Transverse colon (tissue), 3 donors: Measurements from ENCODE around the gene ATP1A4.

Source experiments
- EP300 ChIP-seq: sonication (generic); formaldehyde crosslinking; IDR thresholded peaks from one replicate; pipeline ENCODE4 v1.6.1; 2017; ENCODE audit warnings: antibody characterized with exemption, low read depth
- POLR2A ChIP-seq: fragments of 450-650 bp; IDR thresholded peaks from one replicate; pipeline ENCODE4 v1.6.1; 2016; ENCODE audit warnings: antibody characterized with exemption, mild to moderate bottlenecking, moderate library complexity
- TF ChIP-seq, protein P1 (sequence below), 5 experiments: fragments of 200-600 bp in 3 of 5; fragments of 450-650 bp in 2 of 5; sonication (generic) in 3 of 5; IDR thresholded peaks; 1 replicate in 2 of 5; 2 replicates in 3 of 5; pipeline ENCODE4 v1.5.1; 2016 to 2017; ENCODE audit warnings: antibody characterized with exemption in 5 of 5, inconsistent platforms in 3 of 5, mild to moderate bottlenecking in 2 of 5, moderate library complexity in 1 of 5

GRCh38 chr1:160194737-160195059 is 43.3 kb downstream of the ATP1A4 start:
- TF ChIP-seq, protein P1, sequence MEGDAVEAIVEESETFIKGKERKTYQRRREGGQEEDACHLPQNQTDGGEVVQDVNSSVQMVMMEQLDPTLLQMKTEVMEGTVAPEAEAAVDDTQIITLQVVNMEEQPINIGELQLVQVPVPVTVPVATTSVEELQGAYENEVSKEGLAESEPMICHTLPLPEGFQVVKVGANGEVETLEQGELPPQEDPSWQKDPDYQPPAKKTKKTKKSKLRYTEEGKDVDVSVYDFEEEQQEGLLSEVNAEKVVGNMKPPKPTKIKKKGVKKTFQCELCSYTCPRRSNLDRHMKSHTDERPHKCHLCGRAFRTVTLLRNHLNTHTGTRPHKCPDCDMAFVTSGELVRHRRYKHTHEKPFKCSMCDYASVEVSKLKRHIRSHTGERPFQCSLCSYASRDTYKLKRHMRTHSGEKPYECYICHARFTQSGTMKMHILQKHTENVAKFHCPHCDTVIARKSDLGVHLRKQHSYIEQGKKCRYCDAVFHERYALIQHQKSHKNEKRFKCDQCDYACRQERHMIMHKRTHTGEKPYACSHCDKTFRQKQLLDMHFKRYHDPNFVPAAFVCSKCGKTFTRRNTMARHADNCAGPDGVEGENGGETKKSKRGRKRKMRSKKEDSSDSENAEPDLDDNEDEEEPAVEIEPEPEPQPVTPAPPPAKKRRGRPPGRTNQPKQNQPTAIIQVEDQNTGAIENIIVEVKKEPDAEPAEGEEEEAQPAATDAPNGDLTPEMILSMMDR (IDR thresholded peaks at IDR 0.05), result no peak
- TF ChIP-seq POLR2A (no peak), EP300 (no peak)
